K562 treated with DMSO at 1 percent for 24 hours (cell line): ENCODE measurements around the gene OR8B2. TPM values are rescaled to one million over a fixed set of nuclear protein-coding genes. Genes with fewer than 3 reads are reported as not detected.

Experiments used
- total RNA-seq: library from RNA; unstranded; fragments of 300-600 nt; gene quantifications from 2 replicates; pipeline ENCODE4 v1.2.3, GENCODE V29; 2022; ENCODE audit warnings: low read depth; ENCODE audit not compliant: insufficient read depth

Gene OR8B2
- not detected in 2 replicates for total RNA-seq

GRCh38 chr11:124384399-124384798 is at the start of gene OR8B2:
TSS of gene OR8B2 (minus strand) at chr11:124384499. CDS start at chr11:124383343, 1,156 bp downstream.

GRCh38 chr11:124424384-124424921 is 40.2 kb upstream of the OR8B2 start, which contains the start of gene OR8B4:
TSS of gene OR8B4 (minus strand) at chr11:124424871. CDS start at chr11:124424871, 0 bp downstream.

GRCh38 chr11:124398924-124399323 is 14.6 kb upstream of the OR8B2 start, which contains the start of gene OR8B3:
TSS of gene OR8B3 (minus strand) at chr11:124399024. CDS start at chr11:124397351, 1,673 bp downstream.

Other genes with a start within 250 kb of the OR8B2 start
- gene OR10D3, start 201.2 kb downstream of the OR8B2 start, total RNA-seq, result not detected in 2 replicates
- gene OR8G1, start 143.4 kb downstream of the OR8B2 start, total RNA-seq, result not detected in 2 replicates
- gene OR8G5, start 128.1 kb downstream of the OR8B2 start, total RNA-seq, result 0.44 and 1.7 TPM in 2 replicates
- gene OR8D1, start 70.5 kb downstream of the OR8B2 start, total RNA-seq, result not detected in 2 replicates
- not detected in 2 replicates for gene OR8D2, start 64.3 kb downstream of the OR8B2 start, total RNA-seq
- not detected in 2 replicates for gene OR8B3, start 14.5 kb upstream of the OR8B2 start, total RNA-seq
- gene OR8B4, start 40.4 kb upstream of the OR8B2 start, total RNA-seq, result not detected in 2 replicates
- gene OR8B8, start 61.2 kb upstream of the OR8B2 start, total RNA-seq, result not detected in 2 replicates
- gene OR8B12, start 159.2 kb upstream of the OR8B2 start, total RNA-seq, result not detected in 2 replicates
- gene OR8A1, start 185.5 kb upstream of the OR8B2 start, total RNA-seq, result 0.25 and 0.31 TPM in 2 replicates
- gene PANX3, start 226.9 kb upstream of the OR8B2 start, total RNA-seq, result 0.94 and 1.3 TPM in 2 replicates
- 22.8 and 27.7 TPM in 2 replicates for gene TBRG1, start 238.4 kb upstream of the OR8B2 start, total RNA-seq